Raji (cell line): ENCODE results near the gene SUMO4.

Experiments
- POLR2A ChIP-seq: IDR thresholded peaks from 2 replicates; pipeline ENCODE4 v1.6.1; 2011; ENCODE audit warnings: low read depth, low read length, control low read depth; ENCODE audit not compliant: insufficient read depth

The SUMO4 gene

DNA sequence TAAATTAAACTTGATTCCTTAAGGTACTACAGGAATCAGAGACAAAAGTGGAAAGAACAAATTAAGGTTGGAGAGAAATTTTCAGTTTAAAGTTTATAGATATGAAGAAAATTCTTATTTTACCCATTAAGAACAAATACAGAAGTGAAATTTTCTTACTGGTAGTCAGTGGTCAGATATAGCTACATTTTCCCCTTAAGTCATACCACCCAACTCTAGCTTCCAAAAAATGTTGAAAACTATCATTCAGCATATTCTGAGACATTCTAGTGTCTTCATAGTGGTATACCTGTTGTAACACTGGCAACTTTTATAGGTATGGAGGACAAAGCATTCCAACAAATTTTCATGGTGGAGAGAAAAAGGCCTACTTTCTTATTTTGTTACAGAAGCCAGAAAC, 15.6 kb upstream of the SUMO4 start:
- no peak for TF ChIP-seq POLR2A

DNA sequence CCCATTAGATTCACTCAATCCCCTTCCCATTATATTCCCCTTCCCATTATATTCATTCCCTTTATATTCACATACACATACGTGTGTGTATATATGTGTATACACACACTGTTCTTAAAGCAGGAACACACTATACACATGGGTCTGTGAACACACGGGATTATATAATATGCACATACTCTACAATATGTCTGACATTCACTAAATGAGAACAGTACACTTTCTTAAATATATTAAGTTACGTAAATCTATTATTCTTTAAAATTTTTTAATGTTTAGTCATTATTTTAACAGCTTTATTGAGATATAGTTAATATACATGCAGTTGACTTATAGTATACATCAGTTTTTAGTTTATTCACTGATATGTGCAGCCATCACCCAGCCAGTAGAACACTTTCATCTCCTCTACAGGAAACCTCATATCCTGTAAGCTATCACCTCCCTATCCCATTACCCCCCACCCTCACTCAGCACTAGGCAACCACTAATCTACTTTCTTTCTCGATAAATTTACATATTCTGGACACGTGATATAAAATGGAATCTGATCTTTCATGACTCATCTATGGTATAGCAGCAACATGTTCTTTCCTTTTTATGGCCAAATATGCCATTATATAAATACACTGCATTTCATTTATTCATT, 13.9 kb upstream of the SUMO4 start:
- TF ChIP-seq POLR2A, result no peak

DNA sequence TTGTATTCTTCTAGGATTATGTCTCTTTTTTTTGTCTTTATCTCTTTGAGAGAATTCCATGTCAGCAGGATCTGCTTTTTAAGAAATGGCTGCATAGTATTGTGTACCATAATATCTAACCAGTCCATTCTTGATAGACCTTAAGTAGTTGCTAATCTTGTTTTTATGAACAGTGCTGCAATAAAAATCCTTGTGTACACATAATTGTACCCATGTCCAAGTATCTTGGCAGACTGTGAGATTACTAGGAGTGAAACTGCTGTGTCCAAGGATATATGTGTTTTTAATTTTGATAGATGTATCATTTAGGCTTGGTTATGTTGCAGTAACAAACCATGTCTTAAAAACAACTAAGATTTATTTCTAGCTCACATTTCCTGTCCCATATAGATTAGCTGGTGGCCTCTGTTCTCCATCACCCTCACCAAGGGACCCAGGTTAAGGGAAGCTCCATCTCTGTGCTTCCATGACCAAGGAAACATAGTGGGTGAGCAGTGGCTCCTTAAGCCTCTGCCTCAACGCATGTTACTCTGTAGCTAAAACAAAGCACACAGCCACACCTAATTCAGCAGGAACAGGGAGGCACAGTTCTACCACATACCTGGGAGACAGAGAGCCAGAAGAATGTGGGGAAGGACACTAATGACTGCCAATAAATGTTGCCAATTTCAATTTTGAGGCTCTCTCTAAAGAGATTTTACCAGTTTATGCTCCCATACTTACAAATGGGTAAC, 12.1 kb upstream of the SUMO4 start:
- no peak for TF ChIP-seq POLR2A

DNA sequence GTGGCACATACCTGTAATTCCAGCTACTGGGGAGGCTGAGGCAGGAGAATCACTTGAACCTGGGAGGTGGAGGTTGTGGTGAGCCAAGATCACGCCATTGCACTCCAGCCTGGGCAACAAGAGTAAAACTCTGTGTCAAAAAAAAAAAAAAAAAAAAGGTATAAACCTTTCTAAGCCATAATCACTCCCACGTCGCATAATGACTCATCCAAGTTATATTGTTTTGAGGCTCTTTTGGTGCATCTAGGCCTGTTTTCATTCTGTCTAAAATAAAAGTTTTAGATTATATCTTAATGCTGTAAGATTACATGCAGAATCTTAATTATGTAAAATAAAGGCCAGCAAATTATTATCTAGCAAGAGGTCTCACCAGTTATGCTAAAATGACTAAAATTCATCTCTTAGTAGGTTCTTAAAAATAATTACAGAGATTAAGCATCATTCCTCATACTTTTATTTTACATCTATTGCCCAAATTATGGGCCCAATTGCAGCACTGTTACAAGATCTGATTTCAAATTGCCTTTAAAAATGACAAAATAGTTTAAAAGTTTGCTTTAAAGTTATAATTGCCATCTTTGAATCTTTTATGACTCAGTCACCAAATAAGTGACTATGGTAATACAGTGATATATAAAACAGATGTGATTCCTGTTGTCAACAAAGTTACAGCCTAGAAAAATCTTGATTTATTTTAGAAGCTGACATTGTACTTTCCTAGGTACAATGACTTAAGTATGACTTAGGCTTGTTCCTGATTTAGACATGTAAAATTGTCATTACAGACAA, 10.4 kb upstream of the SUMO4 start:
- TF ChIP-seq POLR2A, result no peak

DNA sequence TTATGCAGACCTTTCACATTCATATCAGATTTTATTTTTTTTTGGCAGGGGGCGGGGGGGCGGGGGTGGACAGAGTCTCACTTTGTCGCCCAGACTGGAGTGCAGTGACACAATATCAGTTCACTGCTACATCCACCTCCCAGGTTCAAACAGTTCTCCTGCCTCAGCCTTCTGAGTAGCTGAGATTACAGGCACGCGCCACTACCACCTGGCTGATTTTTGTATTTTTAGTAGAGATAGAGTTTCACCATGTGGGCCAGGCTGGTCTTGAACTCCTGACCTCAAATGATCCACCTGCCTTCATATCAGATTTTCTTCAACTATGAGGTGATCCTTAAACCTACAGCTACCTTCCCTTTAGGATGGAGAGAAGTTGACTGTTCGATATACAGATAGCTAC, 8.0 kb upstream of the SUMO4 start:
- no peak for TF ChIP-seq POLR2A

DNA sequence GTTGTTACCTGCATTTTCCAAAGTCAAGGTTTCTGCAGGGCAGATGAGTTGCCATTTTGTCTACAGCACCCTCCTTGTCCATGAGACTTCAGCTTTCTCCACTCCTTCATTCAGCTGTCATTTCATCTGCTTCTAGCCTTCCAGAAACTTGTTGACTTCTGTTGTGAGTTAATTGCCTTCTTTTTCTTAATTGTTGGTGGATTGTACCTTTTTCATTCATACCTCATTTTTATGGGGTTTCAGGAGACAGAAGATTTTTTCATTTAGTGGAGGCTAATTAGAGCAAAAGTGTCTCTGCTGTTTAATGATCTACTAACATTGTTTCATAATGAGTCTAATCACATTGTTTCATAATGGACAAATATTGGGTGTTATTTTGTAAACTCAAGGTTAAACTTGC, 7.5 kb upstream of the SUMO4 start:
- TF ChIP-seq POLR2A, result no peak

- no peak for TF ChIP-seq POLR2A
Observed at GRCh38 chr6:149393002-149393679, 6.9 kb upstream of the SUMO4 start.

DNA sequence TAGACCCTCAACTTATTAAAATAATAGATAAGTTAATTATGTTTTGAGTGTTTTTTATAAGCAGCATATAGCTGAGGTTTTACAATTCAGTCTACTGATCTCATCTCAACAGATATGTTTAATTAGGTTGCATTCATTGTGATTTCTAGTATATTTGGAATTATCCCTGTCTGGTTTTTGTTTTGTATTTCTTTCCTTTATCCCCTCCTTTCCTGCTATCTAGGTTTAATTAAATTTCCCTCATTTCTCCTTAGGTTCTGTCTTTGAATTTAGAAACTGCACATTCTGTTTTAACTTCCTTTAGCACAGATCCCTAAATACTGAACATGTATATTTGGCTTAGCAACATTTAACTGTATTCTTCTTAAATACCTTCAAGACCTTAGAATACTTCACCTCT, 4.9 kb upstream of the SUMO4 start:
- no peak for TF ChIP-seq POLR2A

DNA sequence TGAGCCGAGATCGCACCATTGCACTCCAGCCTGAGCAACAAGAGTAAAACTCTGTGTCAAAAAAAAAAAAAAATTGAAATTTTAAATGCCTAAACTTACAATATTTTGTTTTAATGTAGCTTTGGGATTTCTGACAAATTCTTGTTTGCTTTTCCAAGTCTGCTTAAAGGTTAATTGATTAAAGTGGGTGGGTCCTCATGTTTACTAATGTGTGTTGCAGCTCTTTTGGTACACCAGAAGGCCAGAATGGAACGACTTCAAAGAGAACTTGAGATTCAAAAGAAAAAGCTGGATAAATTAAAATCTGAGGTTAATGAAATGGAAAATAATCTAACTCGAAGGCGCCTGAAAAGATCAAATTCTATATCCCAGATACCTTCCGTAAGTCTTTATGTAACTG, 2.7 kb upstream of the SUMO4 start:
- TF ChIP-seq POLR2A, result no peak

DNA sequence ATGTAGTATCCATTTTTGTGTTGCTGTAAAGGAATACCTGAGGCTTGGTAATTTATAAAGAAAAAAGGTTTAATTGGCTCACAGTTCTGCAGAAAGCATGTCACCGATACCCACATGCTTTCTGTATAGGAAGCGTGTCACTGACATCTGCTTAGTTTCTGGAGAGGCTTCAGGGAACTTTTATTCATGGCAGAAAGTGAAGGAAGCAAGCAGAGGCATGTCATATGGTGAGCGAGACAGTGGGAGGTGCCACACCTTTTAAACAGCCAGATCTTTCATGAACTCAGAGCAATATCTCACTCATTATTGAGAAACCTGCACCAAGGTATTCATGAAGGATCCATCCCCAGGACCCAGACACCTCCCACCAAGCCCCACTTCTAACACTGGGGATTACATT, 3.5 kb downstream of the SUMO4 start:
- TF ChIP-seq POLR2A, result no peak

GRCh38 chr6:149405823-149406765, 6.0 kb downstream of the SUMO4 start:
- TF ChIP-seq POLR2A, result no peak

DNA sequence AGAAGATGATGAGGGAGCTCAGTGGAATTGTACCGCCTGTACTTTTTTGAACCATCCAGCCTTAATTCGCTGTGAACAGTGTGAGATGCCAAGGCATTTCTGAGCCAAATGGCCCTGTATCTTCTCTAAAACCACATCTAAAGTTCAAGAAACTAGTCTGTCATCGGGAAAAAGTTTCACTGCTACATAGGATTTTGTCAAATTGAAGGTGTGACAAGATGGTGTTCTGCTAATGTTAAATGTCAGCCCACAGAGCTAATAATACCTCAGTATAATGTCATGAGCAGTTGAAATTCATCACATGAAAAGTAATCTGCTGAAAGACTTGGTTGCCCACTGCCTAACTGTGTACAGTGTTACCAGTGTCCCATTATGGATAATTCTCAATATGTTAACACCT, 9.6 kb downstream of the SUMO4 start:
- TF ChIP-seq POLR2A, result no peak

DNA sequence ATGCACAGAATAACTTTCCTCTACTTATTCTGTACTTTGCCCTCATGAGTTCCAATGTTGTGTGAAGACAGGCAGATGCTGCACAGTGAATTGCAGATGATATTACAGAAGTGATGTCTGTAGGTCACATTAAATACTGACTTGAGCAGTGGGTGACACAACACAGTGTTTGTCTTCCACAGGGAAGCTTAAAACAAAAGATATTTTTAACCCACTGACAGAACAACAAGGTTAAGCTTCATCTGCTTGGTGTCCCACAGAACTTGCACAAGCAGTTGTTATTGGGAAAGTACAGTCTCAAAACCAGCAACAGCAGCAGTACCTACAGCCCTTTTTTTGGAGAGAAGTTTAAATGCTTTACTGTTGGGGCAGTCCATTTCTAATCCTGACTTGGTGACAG, 10.5 kb downstream of the SUMO4 start:
- TF ChIP-seq POLR2A, result no peak

DNA sequence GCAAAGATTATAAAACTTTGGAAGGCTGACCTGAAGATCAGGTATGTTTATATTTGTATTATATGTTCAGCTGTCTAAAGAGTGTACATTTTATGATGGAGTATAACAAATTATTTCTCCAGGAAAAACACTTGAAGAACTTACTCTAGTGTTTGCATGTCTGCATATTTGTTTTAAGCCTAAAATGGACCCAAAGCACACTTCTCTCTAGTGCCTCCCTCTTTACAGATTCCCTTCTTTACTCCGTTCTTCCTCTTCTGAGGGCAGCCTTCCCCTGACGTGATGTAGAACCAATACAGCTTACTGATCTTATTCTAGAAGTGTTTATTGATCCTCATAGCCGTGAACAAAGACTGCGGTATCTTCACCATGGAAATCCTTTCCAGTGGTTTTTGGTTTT, 13.9 kb downstream of the SUMO4 start:
- TF ChIP-seq POLR2A, result no peak
